Esophagus squamous epithelium (tissue), 4 donors: ENCODE measurements around the gene TCF4.

Experiments
- CTCF ChIP-seq, 6 experiments: fragments of 450-650 bp in 4 of 6; fragments of 200-600 bp in 2 of 6; sonication (generic) in 2 of 6; IDR thresholded peaks; one replicate each; pipeline ENCODE4 v1.5.1; 2016 to 2019; ENCODE audit warnings: antibody characterized with exemption in 6 of 6, mild to moderate bottlenecking in 4 of 6, moderate library complexity in 4 of 6
- POLR2A ChIP-seq, 4 donors: fragments of 450-650 bp; IDR thresholded peaks; one replicate each; pipeline ENCODE4 v1.6.1; 2017; ENCODE audit warnings: antibody characterized with exemption in 4 of 4, mild to moderate bottlenecking in 4 of 4, moderate library complexity in 3 of 4

- no peak for TF ChIP-seq POLR2A (IDR thresholded peaks at IDR 0.05)
- TF ChIP-seq CTCF (IDR thresholded peaks at IDR 0.05) = no peak
Observed at GRCh38 chr18:55503167-55503820, 84.7 kb downstream of the TCF4 start.
